IMR-90 (cell line): ENCODE measurements around the gene CITED4. TPM values are rescaled to one million over a fixed set of nuclear protein-coding genes. Genes with fewer than 3 reads are reported as not detected.

ENCODE experiments used
- ATAC-seq: fragments of 200-7000 bp; cut with Tn5 transposase; 2 replicates; pipeline ENCODE4 v1.9.1; 2020; ENCODE audit warnings: low read depth, mild to moderate bottlenecking, moderate library complexity
- BruUV-seq: library from RNA; stranded (reverse); fragments of 400-500 nt; replicated peaks from 2 replicates; lab custom pipeline; 2021; lab: Mats Ljungman, UMichigan
- CTCF ChIA-PET: fragments of 300-600 bp; formaldehyde crosslinking; extraction: SDS; loops from one replicate; lab custom pipeline; 2021; ENCODE audit warnings: antibody characterized with exemption; lab: Yijun Ruan, JAX
- POLR2A ChIA-PET: fragments of 300-600 bp; sonication (Branson Sonifier 250); formaldehyde crosslinking; loops from one replicate; lab custom pipeline; 2022; ENCODE audit warnings: antibody characterized with exemption; ENCODE audit not compliant: unreplicated experiment; lab: Charles Lee
- DNase-seq: peaks from one replicate; pipeline ENCODE4 v3.0.0; 2013
- H2AFZ ChIP-seq: replicated peaks from 2 replicates; pipeline ENCODE3; 2013; ENCODE audit warnings: low read length, mild to moderate bottlenecking; ENCODE audit not compliant: poor library complexity
- H2AK5ac ChIP-seq: 2 replicates; pipeline ENCODE4 v1.6.1; 2013; ENCODE audit warnings: low read depth, low read length, inconsistent platforms
- H2AK9ac ChIP-seq: replicated peaks from 2 replicates; pipeline ENCODE3; 2013; ENCODE audit warnings: mild to moderate bottlenecking, low read depth, low read length, moderate library complexity; ENCODE audit not compliant: poor library complexity
- H2BK120ac ChIP-seq: 2 replicates; pipeline ENCODE4 v1.6.1; 2013; ENCODE audit warnings: low read depth, low read length, inconsistent platforms
- H2BK15ac ChIP-seq: 3 replicates; pipeline ENCODE4 v1.6.1; 2013; ENCODE audit warnings: low read depth, low read length, inconsistent platforms
- H2BK20ac ChIP-seq: 2 replicates; pipeline ENCODE4 v1.6.1; 2013; ENCODE audit warnings: low read depth, mild to moderate bottlenecking, inconsistent platforms, low read length, moderate library complexity
- H2BK5ac ChIP-seq: 2 replicates; pipeline ENCODE4 v1.6.1; 2013; ENCODE audit warnings: mild to moderate bottlenecking, low read depth, low read length, inconsistent platforms; ENCODE audit not compliant: poor library complexity, severe bottlenecking
- H3K14ac ChIP-seq: replicated peaks from 2 replicates; pipeline ENCODE4 v1.6.1; 2013; ENCODE audit warnings: low read depth, low read length, inconsistent platforms
- H3K18ac ChIP-seq: 2 replicates; pipeline ENCODE4 v1.6.1; 2013; ENCODE audit warnings: low read depth, low read length, control low read depth
- H3K23ac ChIP-seq: 2 replicates; pipeline ENCODE4 v1.6.1; 2013; ENCODE audit warnings: low read depth, low read length, inconsistent platforms
- H3K27ac ChIP-seq: 2 replicates; pipeline ENCODE4 v1.5.1; 2013; ENCODE audit warnings: mild to moderate bottlenecking, control low read depth, low read length; ENCODE audit not compliant: insufficient read depth
- H3K27me3 ChIP-seq: 2 replicates; pipeline ENCODE4 v1.6.1; 2013; ENCODE audit warnings: low read length; ENCODE audit not compliant: control insufficient read depth, insufficient read depth
- H3K36me3 ChIP-seq: 2 replicates; pipeline ENCODE4 v1.6.1; 2013; ENCODE audit warnings: low read length, mixed read lengths; ENCODE audit not compliant: control insufficient read depth, insufficient read depth
- H3K4ac ChIP-seq: 2 replicates; pipeline ENCODE4 v1.6.1; 2013; ENCODE audit warnings: low read depth, low read length, inconsistent platforms
- H3K4me1 ChIP-seq: 2 replicates; pipeline ENCODE4 v1.6.1; 2013; ENCODE audit warnings: low read length, mixed read lengths; ENCODE audit not compliant: control insufficient read depth, insufficient read depth
- H3K4me2 ChIP-seq: 2 replicates; pipeline ENCODE4 v1.6.1; 2013; ENCODE audit warnings: low read depth, mild to moderate bottlenecking, control low read depth, low read length, moderate library complexity
- H3K4me3 ChIP-seq: 2 replicates; pipeline ENCODE4 v1.5.1; 2013; ENCODE audit warnings: low read depth, mild to moderate bottlenecking, control low read depth, low read length, moderate library complexity; ENCODE audit not compliant: insufficient read depth
- H3K56ac ChIP-seq: 2 replicates; pipeline ENCODE4 v1.6.1; 2013; ENCODE audit warnings: low read length, inconsistent platforms; ENCODE audit not compliant: insufficient read depth; ENCODE audit errors: extremely low read depth
- H3K79me1 ChIP-seq, 2 experiments: 2 replicates each; pipeline ENCODE4 v1.6.1; 2013; ENCODE audit warnings: low read length in 2 of 2, inconsistent platforms in 1 of 2, low read depth in 1 of 2
- H3K9ac ChIP-seq: 2 replicates; pipeline ENCODE4 v1.6.1; 2013; ENCODE audit warnings: low read depth, low read length, control low read depth
- H3K9me1 ChIP-seq: 2 replicates; pipeline ENCODE4 v1.6.1; 2013; ENCODE audit warnings: low read length, inconsistent platforms; ENCODE audit not compliant: insufficient read depth
- H3K9me3 ChIP-seq: 2 replicates; pipeline ENCODE4 v1.6.1; 2013; ENCODE audit warnings: low read length; ENCODE audit not compliant: control insufficient read depth, insufficient read depth
- H4K20me1 ChIP-seq: 2 replicates; pipeline ENCODE4 v1.6.1; 2013; ENCODE audit warnings: low read length, inconsistent platforms; ENCODE audit not compliant: insufficient read depth
- H4K5ac ChIP-seq: 2 replicates; pipeline ENCODE4 v1.6.1; 2013; ENCODE audit warnings: mild to moderate bottlenecking, low read depth, low read length, control low read depth
- H4K8ac ChIP-seq, 2 experiments: 2 replicates each; pipeline ENCODE4 v1.6.1; 2013; ENCODE audit warnings: low read depth in 2 of 2, low read length in 2 of 2, control low read depth in 1 of 2, inconsistent platforms in 1 of 2
- H4K91ac ChIP-seq: 2 replicates; pipeline ENCODE4 v1.6.1; 2013; ENCODE audit warnings: low read depth, low read length, inconsistent platforms; ENCODE audit not compliant: insufficient read depth
- BHLHE40 ChIP-seq: fragments of 150-350 bp; IDR thresholded peaks from 2 replicates; pipeline ENCODE4 v1.6.1; 2016; ENCODE audit warnings: mild to moderate bottlenecking, low read depth, low read length
- CEBPB ChIP-seq: IDR thresholded peaks from 2 replicates; pipeline ENCODE4 v1.6.1; 2012; ENCODE audit warnings: low read depth, low read length, improper control_type of control experiment
- CTCF ChIP-seq: conservative IDR thresholded peaks from 2 replicates; pipeline ENCODE4 v1.5.1; 2012; ENCODE audit warnings: mild to moderate bottlenecking, low read depth, low read length, improper control_type of control experiment
- MXI1 ChIP-seq: IDR thresholded peaks from 2 replicates; pipeline ENCODE4 v1.6.1; 2012; ENCODE audit warnings: low read depth, mild to moderate bottlenecking, low read length, moderate library complexity, borderline replicate concordance
- USF2 ChIP-seq: fragments of 150-350 bp; IDR thresholded peaks from 2 replicates; pipeline ENCODE4 v1.6.1; 2017; ENCODE audit warnings: mild to moderate bottlenecking, antibody characterized with exemption, low read length, low read depth
- WGBS, 2 experiments: methylation state at CpG; one replicate each; pipeline versions ENCODE4 v1.1.5 to v1.1.7; 2013; ENCODE audit warnings: missing lambda C conversion rate in 2 of 2; ENCODE audit not compliant: insufficient read length in 1 of 2; ENCODE audit errors: extremely low coverage in 2 of 2; 5-methylcytosine and 5-hydroxymethylcytosine counted together
- dilution Hi-C: fragments of 300-500 bp; cut with HindIII; formaldehyde crosslinking; loops from one replicate; pipeline ENCODE4 v1.14.3; 2018; ENCODE audit warnings: low sequenced_read_pairs; ENCODE audit not compliant: unreplicated experiment
- in situ Hi-C: fragments of 300-500 bp; cut with MboI; formaldehyde crosslinking; loops from 3 replicates; pipeline ENCODE4 v1.14.3; 2019; ENCODE audit warnings: low sequenced_read_pairs, inconsistent platforms, mixed read lengths
- intact Hi-C: fragments of 100-400 bp; cut with micrococcal nuclease; formaldehyde crosslinking; loops from 2 replicates; pipeline ENCODE4 v1.10.0; 2022
- polyA plus RNA-seq, 3 experiments: library from polyadenylated mRNA; depleted of rRNA; stranded (reverse); fragments of >200 nt; gene quantifications; 2 replicates each; pipeline ENCODE4 v1.2.3, GENCODE V29; 2012; ENCODE audit warnings: low replicate concordance in 1 of 3
- total RNA-seq: library from RNA; depleted of rRNA; stranded (reverse); fragments of >200 nt; gene quantifications from 2 replicates; pipeline ENCODE4 v1.2.3, GENCODE V29; 2012
- TF ChIP-seq, protein P1 (sequence below): fragments of 150-350 bp; IDR thresholded peaks from 2 replicates; pipeline ENCODE4 v1.6.1; 2016; ENCODE audit warnings: low read depth, mild to moderate bottlenecking, low read length, moderate library complexity, borderline replicate concordance

Gene CITED4
- total and polyA plus RNA-seq, 2 of the 4 experiments (the other 2 are of a cell fraction), result under 0.01 to 1.6 TPM

DNA sequence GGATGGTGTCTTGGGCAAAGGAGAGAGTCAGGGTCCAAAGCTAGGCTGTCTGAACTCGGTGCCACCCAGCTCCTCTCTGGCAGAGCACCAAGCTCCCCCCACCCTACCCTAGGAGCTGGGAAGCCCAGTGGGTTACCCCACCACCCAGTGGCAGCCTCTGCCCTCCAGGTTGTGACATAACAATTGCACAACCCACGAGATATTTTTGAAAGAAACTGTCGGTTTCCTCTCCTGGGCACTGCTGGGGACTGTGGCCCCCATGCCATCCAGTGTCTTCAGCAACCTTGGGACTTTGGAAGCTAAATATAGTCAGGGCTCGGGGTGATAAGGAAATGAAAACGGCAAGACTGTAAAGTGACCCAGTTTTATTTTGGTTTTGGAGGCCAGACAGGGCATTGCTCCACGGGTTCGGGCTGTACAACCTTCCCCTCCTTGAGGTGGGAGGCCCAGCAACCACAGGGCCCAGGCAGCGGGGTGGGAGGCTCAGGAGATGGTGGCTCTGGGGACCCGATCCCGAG, 1.4 kb downstream of the CITED4 start:
- H2BK20ac ChIP-seq, result no peak overlapping the region
- ATAC-seq (no peak), DNase-seq (no peak)
- dilution Hi-C loops, result no loop called here
- BruUV-seq, result no TSS peak
- H4K91ac ChIP-seq, result no peak overlapping the region
- no peak overlapping the region for H2BK15ac ChIP-seq
- H3K27ac ChIP-seq, result no peak overlapping the region
- peak overlapping the region; percentile 59; the same call in 1 of the 2 replicates for H3K23ac ChIP-seq
- H4K8ac ChIP-seq, result no peak overlapping the region
- no peaks in the 10 kb centered on the region for H3K9me3 ChIP-seq
- H3K4me2 ChIP-seq, result peak overlapping the region; percentile 75
- ChIA-PET CTCF (interaction anchor here (0.6 to 4.8 kb wide), 5 partner anchors 12 to 92 kb away, joined by 3 to 19 read pairs (median 4); no protein-coding TSS in a partner anchor), POLR2A (no interaction called here)
- H2AK9ac ChIP-seq, result peak overlapping the region; percentile 86
- H3K4me3 ChIP-seq, result no peak overlapping the region
- H3K79me1 ChIP-seq, result no peaks in the 10 kb centered on the region
- 0 out of 2 replicates have a peak, but pooled peaks cover 5% of the 10 kb centered on the region for H3K4me1 ChIP-seq
- no peak overlapping the region for H2BK5ac ChIP-seq
- in situ Hi-C loops, result no loop called here
- no peak overlapping the region for H3K18ac ChIP-seq
- 0 out of 2 replicates have a peak overlapping the region, but pooled peaks have one; percentile 16 for H3K4ac ChIP-seq
- H3K56ac ChIP-seq, result no peak overlapping the region
- H4K5ac ChIP-seq, result peak overlapping the region; percentile 32; the same call in 1 of the 2 replicates
- H3K14ac ChIP-seq, result 0 out of 2 replicates have a peak overlapping the region, but pooled peaks have one; percentile 65
- H4K20me1 ChIP-seq, result no peaks in the 10 kb centered on the region
- H3K27me3 ChIP-seq, result peaks cover 18% of the 10 kb centered on the region; the same call in 1 of the 2 replicates
- 71% methylated on average over 2 of the region's 10 CpGs; no CpG with 5 or more reads in 1 of the 2 experiments for WGBS, 2 experiments
- TF ChIP-seq USF2 (no peak), CEBPB (0 out of 2 replicates have a peak, but pooled peaks have one; percentile 22), BHLHE40 (no peak), MXI1 (no peak), CTCF (no peak)
- TF ChIP-seq, protein P1, sequence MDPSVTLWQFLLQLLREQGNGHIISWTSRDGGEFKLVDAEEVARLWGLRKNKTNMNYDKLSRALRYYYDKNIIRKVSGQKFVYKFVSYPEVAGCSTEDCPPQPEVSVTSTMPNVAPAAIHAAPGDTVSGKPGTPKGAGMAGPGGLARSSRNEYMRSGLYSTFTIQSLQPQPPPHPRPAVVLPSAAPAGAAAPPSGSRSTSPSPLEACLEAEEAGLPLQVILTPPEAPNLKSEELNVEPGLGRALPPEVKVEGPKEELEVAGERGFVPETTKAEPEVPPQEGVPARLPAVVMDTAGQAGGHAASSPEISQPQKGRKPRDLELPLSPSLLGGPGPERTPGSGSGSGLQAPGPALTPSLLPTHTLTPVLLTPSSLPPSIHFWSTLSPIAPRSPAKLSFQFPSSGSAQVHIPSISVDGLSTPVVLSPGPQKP, result no peak
- 0 out of 2 replicates have a peak overlapping the region, but pooled peaks have one; percentile 46 for H3K9ac ChIP-seq
- no peak overlapping the region for H2BK120ac ChIP-seq
- H3K36me3 ChIP-seq, result no peaks in the 10 kb centered on the region
- H3K9me1 ChIP-seq, result no peaks in the 10 kb centered on the region; the same call in 1 of the 2 replicates
- intact Hi-C loops, result no loop called here
- H2AFZ ChIP-seq, result peak overlapping the region; percentile 92
- 0 out of 2 replicates have a peak overlapping the region, but pooled peaks have one; percentile 9 for H2AK5ac ChIP-seq
